NCI-H226 (cell line): ENCODE measurements around the gene NOXO1.
"Not testable (repeated sequence)": the region's sequence is repeated elsewhere in the genome, so short reads cannot be mapped to it uniquely, and the experiment has no call there.

Source experiments
- DNase-seq: peaks from one replicate; pipeline ENCODE4 v3.0.0-alpha.2; 2015

NOXO1 gene, protein sequence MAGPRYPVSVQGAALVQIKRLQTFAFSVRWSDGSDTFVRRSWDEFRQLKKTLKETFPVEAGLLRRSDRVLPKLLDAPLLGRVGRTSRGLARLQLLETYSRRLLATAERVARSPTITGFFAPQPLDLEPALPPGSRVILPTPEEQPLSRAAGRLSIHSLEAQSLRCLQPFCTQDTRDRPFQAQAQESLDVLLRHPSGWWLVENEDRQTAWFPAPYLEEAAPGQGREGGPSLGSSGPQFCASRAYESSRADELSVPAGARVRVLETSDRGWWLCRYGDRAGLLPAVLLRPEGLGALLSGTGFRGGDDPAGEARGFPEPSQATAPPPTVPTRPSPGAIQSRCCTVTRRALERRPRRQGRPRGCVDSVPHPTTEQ

DNA sequence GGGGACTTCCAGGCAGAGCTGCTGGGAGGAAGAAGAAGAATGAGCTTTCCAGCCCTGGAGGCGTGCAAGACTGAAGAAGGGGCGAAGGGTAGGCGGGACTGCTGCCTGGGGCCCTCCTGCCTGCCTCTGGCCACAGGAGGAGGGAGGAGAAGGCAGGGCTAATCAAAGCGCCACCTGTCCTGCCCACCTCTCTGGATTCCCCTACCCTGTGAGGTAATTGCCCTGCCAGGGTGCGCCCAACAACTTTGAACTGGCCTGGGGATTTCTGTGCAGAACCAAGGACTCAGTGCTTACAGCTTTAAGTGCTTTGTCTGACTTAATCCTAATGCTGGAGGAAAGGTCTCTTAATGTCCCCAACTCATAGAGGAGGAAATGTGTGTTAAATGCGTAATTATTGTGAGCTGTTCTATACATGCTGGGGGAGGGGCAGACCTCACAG lies at the start of gene NOXO1:
NOXO1 (minus strand) TSS at position 72 of the 439 bp plus-strand sequence. CDS start 290 bp downstream, outside the sequence.
- DNase-seq: no peak

DNA sequence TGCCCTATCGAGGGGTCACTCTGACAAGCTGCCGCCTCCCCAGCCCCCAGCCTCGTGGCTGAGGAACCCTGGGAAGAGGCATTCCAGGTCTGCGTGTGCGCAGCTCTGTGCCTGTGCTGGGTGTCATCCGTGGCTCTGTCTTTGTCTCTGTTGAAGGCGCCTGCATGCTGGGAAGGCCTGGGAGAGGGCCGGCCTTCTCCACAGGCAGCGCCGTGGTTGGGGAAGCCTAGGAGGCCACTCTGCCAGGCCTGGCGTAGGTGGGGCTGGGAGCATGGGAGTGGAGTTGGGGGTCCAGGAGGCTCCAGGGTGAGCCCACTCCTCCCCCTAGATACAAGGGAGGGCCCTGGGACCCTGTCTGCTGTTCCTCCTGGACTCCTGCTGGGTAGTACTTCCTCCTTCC lies 48.8 kb upstream of the NOXO1 start:
- no peak for DNase-seq

DNA sequence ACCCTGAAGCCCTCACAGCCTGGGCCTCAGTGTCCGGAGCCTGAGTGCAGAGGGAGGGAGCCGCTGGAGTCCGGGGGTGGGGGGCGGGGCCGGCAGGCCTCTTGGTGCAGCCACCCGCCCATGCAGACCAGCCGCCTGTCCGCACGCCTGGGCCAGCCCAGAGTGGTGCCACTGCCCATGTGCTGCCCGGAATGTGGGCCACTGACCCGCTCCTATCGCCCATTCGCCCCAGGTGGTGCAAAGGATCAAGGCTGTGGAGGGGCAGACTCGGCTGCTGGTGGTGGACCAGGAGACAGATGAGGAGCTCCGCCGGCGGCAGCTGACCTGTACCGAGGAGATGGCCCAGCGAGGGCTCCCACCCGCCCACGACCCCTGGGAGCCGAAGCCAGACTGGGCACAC lies 48.1 kb upstream of the NOXO1 start:
- no peak for DNase-seq

DNA sequence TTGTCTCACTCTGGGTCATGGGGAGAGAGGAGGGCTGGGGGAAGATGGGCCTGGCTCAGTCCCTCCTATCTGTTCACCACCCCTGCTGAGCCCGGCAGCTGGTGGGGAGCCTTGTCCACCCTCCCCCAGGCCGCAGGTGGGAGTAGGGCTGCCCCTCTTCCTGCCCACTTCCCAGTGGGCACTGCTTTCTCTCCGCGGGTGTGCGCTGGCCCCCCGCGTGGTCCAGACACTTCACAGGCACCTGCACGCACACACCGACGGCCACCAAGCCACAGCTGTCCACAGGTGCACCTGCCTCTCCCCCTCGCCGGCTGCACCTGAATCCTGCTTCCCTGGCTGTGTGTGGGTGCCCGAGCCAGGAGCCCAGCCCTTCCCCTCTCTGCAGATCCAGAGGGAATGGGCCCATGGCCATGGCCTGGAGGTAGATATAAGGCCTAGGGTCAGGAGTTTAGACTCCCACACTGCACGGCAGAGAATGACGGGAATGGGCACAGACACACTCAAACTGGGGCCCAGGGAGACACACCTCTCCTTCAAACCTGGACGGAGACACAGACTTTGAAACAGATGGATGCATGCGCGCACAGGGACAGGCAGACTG lies 47.5 kb upstream of the NOXO1 start:
- no peak for DNase-seq

DNA sequence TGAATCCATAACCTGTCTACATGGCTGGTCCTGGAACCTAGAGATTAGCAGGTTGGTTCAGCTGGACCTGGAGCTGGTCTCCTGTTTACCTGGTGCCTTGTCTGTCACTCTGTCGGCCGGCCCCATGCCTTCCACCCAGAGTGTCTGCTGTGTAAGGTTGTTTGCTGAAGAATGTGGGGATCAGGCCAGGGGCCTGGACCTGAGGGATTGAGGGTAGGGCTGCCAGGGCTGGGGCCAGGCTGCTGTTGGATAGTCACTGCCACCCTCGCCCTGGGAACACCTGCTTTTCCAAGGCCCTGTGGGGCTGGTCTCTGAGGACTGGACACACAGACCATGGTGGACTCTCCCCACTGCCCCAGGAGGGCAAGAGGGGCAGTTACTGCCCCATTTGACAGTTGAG lies 46.9 kb upstream of the NOXO1 start:
- DNase-seq: no peak

DNA sequence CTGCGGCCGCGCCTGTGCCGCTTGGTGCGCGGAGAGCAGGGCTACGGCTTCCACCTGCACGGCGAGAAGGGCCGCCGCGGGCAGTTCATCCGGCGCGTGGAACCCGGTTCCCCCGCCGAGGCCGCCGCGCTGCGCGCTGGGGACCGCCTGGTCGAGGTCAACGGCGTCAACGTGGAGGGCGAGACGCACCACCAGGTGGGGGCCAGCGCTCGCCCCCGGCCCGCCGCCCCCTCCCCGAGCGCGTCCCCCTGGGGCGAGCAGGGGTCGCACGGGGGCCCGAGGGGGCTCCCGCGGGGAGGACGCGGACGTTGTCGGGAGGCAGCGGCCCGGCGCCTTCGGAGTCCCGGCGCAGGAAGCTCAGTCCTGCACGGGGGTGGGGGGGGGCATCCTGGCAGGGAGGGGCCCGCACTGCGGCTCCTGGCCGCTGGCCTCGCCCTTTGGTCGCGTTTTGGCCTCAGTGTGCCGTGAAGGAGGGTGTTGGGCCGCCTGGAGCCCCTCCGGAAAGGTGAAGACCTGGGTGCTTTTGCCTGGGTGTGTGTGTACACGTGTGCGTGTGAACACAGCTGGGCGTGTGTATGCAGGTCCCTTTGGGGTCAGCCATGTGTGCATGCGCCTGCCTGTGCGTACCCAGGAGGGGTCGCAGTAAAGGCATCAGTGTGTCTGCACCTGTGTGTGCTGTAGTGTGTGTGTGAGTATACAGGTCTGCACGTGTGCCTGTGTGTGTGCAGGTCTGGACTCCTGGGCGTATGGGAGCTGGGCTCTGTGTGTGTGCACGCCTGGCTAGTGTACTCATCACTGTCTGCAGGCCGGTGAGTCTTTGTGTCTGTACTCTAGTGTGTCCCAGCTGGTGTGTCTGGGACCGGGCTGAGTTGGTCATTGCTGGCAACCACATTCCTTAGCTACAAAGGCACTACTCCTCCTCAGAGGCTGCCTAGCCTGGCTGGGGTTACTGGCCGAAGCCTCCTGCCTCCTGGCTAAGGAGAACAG lies 46.0 kb upstream of the NOXO1 start:
- no peak for DNase-seq

DNA sequence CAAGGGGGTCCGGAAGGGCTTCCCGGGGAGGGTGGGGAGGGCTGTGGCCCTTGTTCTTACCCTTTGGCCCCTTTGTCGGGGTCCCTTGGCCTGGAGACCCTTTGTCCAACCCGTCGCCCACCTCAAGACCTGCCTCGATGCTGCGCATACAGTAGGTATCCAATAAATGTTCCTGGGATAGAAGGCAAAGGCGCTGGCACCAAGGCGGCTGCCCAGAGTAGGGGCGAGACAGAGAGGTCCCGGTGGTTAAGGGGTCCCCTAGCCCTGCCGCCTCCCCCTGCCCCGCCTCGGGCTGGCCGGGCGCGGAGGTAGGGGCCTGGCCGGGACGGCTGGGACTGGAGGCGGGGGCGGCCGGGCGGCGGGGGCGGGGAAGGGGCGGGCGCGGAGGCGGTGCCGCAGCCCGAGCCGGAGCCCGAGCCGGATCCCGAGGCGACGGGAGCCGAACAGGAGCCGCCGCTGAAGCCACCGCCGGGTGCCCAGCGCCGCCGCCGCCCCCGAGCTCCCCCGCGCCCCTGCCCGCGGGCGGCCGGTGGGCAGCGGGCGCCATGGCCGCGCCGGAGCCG lies 45.3 kb upstream of the NOXO1 start, which contains the start of gene NHERF2:
NHERF2 (plus strand) TSS at position 442 of the 563 bp plus-strand sequence; CDS start at position 546, 104 bp downstream.
- DNase-seq: no peak

DNA sequence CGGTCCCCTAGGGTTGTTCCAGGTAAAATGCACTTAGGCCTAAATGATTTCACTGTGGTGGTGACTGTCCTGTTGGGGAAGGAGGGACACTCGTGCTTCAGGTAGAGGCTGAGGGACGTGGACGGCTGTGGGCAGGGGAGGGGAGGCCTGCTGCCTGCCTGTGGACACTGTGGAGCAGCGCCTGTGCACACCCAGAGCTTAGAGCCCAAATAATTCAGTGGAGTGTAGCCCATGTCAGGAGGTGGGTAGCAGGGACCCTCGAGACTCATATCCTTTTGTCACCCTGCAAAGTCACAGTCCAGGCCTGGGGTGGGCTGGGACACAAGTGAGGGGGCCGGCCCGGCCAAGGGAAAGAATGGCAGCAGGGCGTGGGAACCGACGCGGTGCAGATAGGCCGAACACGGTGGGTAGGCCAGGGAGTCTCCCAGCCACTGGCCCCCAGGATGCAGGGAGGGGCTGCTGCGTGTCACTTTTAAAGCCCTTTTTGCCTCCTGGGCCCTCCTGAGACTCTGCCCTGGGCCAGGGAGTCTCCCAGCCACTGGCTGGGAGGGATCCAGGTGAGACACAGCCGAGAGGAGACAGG lies 44.7 kb upstream of the NOXO1 start:
- DNase-seq: no peak

DNA sequence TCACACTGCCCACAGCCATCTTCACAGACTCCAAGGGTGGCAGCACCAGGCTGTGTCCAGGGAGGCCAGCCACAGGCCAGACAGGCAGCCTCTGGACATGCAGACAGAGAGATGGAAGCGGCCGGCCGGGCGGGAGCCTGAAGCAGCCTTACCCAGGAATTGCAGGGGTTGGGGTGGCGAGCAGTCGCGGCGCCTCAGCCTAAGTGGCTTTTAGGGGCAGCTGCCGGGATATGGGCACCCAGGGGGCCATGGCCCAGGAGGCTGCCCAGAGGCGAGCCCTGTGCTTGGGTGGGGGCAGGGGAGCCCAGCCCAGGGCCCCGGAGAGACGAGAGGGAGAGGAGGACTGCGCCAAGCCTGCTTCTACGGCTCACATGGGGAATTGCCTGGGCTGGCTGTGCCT lies 44.0 kb upstream of the NOXO1 start:
- no peak for DNase-seq

DNA sequence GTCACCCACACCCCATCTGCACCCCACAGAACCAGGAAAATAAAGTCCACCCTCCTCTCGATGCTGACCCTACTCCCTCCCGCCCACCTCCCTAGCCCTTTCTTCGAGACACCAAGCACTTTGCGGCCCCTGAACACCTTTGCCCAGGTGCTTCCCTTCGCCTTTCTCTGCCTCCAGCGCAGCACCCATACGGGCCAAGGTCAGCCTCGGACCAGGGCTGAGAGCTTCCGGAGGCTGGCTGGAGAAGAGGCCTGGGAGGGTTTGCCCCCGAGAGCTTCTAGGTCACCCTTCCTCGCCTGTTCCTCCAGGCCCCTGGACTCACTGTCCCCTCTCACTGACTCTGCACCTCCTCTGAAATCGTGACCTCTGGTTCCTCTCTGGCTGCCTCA lies 42.8 kb upstream of the NOXO1 start:
- no peak for DNase-seq

DNA sequence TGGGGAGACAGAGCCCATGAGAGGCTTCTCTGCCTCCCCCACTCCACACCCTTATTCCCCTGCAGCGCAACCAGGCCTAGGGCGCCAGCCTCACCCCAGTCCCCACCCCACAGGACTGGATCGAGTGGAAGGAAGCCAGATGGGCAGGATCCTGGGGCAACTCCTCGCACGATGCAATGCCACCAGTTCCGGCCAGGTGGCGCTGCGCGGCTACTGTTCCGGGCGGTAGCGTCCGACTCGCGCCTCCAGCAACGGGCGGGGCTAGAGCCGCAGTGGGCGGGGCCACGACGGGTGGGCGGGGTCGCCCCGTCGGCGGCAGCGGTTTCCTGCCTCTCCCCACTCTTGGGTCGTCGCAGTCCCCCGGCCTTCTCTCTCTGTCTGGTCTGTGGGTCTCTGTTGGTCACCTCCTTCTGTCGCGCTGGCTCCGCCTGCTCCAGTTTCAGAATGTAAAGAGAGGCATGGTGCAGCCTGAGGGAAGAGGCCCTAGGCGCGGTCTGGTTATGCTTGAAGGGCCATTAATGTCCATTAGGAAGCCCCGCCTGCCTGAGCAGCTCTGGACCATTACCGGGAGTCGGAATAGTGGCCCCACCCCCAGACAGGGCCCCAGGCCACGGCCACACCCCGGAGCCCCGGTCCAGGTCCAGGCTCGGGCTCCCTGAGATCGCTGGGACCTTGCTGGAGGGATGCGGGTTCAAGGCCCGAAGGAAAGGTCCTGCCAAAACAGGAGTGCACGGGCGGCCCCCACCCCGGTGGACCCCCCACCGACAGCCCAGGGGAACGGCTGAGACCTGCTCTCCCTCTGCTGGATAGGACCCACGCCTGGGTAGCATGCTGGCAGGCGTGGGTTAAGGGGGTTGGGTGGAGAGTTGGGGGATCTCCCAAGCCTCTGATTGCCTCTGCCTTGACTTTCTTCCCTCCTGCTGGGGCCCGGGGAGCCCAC lies 42.1 kb upstream of the NOXO1 start:
- DNase-seq: peak; percentile 81

DNA sequence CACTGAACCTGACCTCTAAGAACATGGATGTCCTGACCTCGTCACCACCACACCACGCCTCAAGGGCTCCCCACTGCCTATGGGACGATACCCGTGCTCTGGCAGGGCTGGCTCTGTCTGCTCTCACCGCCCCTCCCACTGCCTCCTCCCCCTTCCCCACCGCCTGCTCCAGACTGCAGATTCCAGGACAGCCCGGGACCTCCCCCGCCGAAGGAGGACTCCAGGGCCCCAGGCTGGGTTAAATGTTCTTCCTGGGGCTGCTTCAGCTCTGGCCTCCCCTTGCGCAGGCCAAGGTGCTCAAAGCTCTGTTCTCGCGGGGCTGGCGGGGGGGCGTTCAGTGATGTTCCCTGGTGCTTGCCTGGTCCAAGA lies 41.4 kb upstream of the NOXO1 start:
- peak; percentile 71 for DNase-seq

DNA sequence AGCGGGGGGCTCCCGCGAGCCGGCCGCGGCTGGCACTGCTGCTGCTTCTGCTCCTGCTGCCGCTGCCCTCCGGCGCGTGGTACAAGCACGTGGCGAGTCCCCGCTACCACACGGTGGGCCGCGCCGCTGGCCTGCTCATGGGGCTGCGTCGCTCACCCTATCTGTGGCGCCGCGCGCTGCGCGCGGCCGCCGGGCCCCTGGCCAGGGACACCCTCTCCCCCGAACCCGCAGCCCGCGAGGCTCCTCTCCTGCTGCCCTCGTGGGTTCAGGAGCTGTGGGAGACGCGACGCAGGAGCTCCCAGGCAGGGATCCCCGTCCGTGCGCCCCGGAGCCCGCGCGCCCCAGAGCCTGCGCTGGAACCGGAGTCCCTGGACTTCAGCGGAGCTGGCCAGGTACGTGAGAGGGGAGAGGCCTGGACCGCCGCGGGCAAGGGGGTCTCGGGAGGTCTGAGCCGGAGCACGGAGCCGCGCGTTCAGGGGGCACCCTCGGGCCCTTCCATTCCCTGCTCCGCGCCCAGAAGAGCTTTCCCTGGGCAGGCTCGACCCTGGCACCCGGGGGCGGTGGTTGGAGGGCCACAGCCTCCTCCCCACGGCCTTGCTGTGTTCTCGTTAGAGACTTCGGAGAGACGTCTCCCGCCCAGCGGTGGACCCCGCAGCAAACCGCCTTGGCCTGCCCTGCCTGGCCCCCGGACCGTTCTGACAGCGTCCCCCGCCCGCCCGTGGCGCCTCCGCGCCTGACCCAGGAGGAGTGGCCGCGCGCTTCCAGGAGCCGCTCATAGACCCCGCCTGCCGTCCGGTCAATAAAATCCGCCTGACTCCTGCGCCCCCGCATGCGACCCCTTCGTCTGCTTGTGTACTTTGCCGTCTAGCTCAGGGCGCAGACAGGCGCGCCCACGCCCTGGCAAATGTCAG lies 38.9 kb upstream of the NOXO1 start:
- DNase-seq: no peak

DNA sequence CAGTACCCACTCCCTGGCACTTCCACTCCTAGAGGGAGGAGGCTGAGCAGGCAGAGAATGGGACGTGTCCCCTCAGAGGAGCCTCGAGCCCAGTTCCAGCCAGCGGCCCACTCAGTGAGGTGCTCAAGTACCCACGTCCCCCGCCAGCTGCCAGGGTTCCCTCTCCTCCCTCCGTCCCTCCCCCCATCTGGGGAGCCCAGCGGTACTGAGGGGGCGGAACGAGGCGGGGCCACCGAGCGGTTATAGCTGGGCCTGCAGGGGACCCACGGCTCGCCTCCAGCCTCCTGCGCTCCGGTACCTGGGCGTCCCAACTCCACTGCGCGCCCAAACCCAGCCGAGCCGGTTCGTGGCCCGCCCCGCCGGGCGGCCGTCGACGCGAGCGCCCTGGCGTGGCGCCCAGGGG lies 38.2 kb upstream of the NOXO1 start, which contains the start of gene NPW:
NPW (plus strand) TSS at position 268 of the 403 bp plus-strand sequence.
- no peak for DNase-seq

DNA sequence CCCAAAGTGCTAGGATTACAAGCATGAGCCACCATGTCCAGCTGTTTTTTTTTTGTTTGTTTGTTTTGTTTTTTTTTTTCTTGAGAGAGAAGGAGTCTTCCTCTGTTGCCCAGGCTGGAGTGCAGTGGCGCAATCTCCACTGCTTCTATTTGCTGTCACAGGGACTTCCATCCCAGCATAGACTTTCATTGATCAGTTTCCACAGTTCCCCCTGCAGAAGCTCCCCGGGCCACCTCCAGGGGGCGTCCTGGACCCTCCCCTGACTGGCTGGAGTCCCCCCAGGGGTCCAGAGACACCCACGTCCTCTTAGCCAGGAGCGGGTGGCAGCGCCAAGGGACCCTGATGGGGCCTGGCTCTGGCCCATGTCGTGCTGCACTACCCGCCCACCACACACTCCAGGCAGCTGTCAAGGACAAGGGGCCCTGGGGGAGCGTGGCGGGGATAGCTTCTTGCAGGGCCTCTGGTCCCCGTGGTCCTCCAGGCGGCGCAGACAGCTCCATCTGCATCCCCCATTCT lies 35.2 kb upstream of the NOXO1 start:
- DNase-seq: no peak

DNA sequence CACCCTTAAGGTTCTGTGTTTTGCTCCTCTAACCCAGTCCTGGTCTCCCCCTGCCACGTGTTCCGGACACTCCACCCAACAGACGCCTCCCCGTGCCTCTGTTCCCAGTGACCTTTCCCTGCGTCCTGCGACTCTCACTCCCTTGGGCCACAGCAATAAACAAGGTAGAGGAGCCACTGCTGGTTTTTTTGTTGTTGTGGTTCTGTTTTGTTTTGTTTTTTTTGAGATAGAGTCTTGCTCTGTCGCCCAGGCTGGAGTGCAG lies 34.6 kb upstream of the NOXO1 start:
- no peak for DNase-seq

DNA sequence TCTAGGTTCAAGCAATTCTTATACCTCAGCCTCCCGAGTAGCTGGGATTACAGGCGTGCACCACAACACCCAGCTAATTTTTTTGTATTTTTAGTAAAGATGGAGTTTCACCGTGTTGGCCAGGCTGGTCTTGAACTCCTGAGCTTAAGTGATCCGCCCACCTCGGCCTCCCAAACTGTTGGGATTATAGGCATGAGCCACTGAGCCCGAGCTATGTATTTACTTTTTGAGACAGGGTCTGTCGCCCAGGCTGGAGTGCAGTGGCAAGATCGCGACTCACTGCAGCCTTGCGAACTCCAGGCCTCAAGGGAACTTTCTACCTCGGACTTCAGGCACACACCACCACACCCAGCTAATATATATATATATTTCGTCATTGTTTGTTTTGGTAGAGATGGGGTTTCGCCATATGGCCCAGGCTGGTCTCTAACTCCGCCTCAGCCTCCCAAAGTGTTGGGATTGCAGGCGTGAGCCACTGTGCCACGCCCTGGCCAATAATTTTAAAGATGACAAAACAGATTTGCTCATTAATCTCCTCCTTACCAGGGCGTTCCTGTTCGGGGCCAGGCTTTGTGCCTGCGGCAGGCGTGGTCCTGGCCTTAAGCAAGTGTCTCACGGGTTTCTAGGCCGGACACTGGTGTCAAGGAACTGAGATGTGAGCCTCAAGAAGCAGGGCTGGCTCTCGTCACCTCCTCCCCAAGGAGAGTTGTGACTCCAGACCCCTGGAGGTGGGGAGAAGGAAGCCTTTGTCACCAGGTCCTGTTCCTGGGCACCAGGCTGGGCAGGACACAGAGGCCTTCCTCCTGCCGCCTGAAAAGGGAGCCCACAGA lies 34.1 kb upstream of the NOXO1 start:
- DNase-seq: peak; percentile 54

DNA sequence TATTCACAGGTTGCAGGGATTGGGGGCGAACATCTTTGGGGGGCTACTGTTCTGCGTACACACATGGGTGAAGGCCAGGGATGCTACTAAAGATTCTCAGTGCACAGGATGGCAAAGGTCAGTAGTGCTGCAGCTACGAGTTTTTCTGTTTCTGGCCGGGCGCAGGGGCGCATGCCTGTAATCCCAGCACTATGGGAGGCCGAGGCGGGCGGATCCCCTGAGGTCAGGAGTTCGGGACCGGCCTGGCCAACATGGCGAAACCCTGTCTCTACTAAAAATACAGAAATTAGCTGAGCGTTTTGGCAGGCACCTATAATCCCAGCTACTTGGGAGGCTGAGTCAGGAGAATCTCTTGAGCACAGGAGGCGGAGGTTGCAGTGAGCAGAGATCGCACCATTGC lies 32.3 kb upstream of the NOXO1 start:
- DNase-seq: no peak

DNA sequence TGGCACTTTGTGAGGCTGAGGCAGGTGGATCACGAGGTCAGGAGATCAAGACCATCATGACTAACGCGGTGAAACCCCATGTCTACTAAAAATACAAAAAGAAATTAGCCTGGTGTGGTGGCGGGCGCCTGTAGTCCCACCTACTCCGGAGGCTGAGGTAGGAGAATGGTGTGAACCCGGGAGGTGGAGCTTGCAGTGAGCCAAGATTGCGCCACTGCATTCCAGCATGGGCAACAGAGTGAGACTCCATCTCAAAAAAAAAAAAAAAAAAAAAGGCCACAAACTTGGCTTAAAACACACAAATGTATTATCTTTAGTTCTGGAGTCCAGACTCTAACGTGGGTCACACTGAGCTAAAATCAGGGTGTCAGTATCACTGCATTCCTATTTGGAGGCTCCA lies 30.5 kb upstream of the NOXO1 start:
- not testable (repeated sequence) for DNase-seq
